HG02642 (cell line): ENCODE results near the gene ERRFI1.
"Not testable (repeated sequence)": the region's sequence is repeated elsewhere in the genome, so short reads cannot be mapped to it uniquely, and the experiment has no call there.

Experiments
- ATAC-seq: cut with Tn5 transposase; IDR thresholded peaks from one replicate; pipeline ENCODE4 v1.9.1; 2021; ENCODE audit warnings: mild to moderate bottlenecking; ENCODE audit not compliant: unreplicated experiment, poor library complexity

Gene ERRFI1

DNA sequence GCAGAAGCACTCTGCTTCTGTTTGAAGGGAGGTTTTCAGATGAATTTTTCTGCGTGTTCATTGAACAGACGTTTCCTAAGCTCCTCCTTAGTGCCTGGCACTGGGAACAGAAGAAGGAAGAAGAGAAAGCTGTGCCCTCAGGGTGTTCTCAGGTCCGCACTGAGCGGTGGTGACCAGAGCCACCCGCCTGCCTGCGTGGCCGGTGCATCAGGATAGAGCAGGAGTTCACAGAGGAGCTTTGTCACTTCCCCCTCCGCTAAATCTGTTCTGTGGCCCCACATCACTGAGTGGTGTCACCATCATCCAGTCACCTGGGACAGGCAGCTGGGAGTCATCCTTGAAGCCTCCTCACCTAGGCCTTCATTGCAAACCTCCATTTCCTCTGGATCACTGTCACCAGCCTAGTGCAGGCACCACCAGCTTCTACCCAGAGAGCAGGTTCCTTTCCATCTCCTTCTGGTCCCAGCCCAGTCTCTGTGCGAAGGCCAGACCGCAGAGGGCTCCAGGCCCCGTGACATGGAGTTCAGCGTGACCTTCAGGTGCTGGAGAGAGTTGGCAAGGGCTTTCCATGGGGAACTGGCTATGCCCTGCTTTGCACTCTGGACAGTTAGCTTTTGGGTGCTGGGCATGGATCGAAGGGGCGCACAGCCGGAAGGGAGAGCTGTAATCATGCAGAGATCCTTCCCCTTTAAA, 42.9 kb downstream of the ERRFI1 start:
- ATAC-seq, result no peak

DNA sequence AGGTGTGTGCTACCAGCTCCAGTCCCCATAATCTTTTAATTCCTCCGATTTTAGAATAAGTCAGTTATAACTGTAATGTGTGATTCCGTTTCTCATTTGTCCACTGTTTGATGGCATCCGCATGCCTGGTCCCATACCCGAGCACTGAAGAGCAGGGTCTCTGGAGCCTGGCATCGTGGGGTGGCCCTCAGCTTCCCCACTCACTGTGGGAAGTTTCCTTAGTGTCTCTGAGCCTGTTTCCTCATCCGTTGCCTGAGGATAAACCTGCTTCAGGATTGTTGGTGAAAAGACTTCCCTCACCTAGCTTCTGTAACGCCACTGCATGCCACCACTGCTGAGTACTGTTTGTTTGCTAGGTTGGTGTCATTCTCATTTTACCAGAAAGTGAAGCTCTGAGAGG, 45.1 kb downstream of the ERRFI1 start:
- ATAC-seq, result no peak

DNA sequence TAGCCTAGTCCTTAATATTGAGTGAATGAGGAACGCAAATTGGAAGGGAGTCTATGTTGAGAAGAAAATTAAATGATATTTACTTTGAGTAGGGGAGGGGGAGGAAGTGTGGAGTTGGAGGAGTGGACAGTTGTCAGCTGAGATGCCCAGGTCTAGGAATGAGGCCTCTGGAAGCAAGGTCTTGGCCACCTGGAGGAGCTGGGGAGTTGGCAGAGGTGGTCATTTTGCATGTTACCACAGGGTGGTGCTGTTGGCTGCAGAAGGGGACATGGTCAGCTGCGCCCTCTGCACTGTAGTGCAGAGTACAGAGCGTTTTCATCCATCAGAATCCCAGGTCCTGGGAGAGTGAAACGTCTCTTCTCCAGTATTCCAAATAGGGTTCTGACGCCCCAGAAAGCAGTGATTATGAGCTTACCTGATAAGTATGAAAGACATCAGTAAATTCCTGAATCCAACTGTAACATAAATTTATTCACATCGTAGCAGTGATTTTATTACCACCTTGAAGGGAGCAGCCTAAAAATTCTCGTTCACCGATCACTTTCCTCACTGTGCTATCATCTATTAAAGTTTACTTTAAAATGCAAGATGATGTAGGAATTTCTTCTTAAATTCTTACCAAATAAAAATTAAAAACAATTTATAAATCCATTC, 50.8 kb downstream of the ERRFI1 start:
- ATAC-seq, result no peak

DNA sequence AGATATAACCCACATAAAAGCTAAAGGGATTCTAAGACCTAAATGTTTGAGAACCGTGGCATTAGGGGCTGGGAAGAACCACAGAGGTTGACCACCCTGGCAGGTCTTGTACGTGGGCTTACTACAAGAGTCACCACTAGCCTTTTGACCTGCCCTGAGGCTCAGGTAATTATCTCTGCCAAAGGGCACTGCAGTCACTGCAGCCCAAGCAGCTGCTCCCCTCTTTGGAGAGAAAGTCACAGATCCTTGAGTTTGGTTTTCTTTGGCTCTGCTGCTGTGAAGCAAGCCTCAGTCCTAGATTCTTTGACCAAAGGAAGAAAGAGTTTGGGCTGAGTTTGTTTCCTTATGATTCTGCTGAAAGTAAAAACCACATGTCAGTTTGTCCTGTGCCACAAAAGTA, 53.0 kb downstream of the ERRFI1 start:
- no peak for ATAC-seq

DNA sequence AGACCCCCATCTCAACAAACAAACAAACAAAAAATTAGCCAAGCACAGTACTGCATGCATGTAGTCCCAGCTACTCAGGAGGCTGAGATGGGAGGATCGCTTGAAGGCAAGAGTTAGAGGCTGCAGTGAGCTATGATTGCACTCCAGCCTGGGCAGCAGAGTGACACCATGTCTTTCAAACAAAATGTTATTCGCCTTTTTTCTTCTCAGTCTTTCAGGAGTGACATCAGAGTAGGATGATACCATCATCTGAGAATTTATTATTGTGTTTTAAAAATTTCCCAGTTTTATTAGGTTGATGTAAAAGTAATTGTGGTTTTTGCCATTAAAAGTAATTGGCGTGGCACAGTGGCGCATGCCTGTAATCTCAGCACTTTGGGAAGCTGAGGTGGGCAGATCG, 53.8 kb downstream of the ERRFI1 start:
- ATAC-seq, result no peak

DNA sequence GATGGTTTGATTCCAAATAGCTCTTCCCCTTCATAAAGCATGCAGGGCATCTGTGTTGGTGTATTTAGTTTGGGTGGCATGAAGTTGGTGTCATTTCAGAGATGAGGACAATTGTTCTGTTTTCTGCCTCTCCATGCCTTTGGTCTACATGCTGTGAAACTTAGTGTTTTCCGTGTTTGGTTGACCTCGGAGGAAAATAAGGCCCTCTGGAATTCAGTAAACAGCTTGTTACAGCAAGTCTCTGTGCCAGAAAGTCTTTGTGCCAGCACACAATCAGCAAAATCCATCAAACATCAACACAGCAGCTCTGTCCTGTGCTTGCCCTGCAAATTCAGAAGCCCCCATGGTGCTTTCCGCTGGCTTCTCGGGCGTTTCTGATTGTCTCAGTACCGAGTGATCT, 55.1 kb downstream of the ERRFI1 start:
- no peak for ATAC-seq

DNA sequence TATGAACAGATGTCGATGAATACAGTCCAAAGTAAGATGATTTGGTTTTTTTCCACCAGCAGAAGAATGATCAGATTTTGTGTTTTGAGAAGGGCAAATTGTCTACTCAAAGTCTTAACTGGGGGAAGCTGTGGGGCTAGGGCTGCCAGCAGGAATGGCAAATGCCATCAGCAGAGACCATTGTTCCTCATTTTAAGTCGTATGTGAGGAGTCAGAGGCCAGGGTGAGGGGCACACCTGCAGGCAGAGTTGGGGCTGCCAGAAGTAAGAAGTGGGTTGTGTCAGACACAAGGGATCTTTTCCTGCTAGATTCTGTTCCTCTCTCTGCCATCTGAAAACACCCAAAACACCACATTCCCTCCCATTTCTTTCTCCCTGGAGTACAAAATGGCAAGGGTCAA, 55.9 kb downstream of the ERRFI1 start:
- no peak for ATAC-seq

DNA sequence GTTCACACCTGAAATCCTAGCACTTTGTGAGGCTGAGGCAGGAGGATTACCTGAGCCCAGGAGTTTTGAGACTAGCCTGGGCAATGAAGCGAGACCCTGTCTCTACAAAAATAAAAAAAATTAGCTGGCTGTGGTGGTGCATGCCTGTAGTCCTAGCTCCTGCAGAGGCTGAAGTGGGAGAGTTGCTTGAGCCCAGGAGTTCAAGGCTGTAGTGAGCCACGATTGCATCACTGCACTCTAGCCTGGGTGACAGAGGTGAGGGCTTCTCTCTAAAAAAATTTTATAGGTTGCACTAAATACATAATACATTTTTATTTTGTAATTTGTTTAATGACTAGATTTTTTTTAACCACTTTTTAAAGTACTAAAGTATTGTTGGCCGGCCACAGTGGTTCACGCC, 58.5 kb downstream of the ERRFI1 start:
- ATAC-seq, result no peak

DNA sequence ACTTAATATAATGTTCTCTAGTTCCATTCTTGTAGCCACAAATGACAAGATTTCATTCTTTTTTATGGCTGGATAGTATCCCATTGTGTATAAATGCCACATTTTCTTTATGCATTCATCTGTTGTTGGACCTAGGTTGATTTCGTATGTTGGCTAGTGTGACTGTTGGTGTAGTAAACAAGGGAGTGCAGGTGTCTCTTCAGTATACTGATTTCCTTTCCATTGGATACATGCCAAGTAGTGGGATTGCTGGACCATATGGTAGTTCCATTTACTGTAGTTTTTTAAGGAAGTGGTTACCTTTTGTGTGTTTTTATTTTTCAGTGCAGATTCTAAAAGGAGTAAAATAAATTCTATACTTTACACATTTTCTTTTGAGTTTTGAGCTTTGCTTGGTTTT, 58.9 kb downstream of the ERRFI1 start:
- ATAC-seq, result no peak

DNA sequence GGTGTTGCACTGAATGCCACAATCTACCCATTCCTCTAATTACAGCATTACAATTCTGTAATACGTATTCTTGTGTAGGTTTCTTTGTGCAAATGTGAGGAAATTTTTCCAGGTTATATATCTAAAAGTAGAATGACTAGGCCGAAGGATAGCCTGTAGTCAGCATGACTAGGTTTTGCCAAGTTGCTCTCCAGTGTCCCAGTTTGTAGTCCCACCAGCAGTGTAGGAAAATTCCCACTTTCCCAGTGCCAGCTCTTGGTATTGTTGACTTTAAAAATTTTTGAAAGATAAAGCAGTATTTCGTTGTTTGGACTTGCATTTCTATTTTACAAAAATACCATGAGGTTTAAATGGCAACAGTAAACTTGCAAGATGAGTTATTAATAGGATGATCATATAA, 61.6 kb downstream of the ERRFI1 start:
- ATAC-seq, result no peak

DNA sequence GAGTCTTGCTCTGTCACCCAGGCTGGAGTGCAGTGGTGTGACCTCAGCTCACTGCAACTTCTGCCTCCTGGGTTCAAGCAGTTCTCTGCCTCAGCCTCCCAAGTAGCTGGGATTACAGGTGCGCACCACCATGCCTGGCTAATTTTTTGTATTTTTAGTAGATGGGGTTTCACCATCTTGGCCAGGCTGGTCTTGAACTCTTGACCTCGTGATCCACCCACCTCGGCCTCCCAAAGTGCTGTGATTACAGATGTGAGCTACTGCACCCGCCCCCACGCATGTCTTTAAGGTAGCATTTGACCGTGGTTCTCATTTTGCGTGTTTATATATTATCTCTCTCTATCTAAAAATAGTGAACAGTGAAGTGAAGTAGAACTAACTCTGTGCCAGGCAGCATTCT, 62.3 kb downstream of the ERRFI1 start:
- ATAC-seq, result not testable (repeated sequence)

DNA sequence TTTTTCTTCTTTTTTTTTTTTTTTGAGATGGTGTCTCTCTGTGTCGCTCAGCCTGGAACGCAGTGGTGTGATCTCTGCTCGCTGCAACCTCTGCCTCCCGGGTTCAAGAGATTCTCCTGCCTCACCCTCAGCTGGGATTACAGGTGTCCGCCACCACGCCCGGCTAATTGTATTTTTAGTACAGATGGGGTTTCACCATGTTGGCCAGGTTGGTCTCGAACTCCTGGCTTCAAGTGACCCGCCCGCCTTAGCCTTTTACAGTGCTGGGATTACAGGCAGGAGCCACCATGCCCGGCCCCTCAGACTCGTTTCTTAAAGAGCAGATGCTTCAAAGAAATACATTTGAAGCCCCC, 62.8 kb downstream of the ERRFI1 start:
- ATAC-seq, result not testable (repeated sequence)

DNA sequence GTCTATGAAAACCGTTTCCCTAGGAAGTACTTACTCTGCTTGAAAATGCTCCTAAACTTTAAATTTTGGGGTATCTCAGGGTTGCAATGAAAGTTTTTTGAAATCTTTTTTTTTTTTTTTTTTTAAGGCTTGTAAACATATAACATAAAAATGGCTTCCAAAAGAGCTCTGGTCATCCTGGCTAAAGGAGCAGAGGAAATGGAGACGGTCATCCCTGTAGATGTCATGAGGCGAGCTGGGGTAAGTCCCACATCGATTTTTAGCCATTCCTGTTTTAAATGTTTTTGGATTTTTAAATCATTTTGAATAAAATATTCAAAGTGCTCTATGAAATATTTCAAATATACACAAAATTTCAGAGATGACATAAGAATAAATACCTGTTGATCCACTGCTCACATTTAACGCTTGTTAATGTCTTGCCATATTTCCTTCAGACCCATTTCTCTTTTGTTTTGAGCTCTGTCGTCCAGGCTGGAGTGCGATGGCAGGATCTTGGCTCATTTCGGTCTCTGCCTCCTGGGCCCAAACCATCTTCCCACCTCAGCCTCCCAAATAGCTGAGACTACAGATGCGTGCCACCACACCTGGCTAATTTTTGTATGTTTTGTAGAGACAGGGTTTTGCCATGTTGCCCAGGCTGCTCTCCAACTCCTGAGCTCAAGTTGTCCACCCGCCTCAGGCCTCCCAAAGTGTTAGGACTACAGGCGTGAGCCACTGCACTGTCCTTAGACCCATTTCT, 63.3 kb downstream of the ERRFI1 start:
- ATAC-seq, result no peak

DNA sequence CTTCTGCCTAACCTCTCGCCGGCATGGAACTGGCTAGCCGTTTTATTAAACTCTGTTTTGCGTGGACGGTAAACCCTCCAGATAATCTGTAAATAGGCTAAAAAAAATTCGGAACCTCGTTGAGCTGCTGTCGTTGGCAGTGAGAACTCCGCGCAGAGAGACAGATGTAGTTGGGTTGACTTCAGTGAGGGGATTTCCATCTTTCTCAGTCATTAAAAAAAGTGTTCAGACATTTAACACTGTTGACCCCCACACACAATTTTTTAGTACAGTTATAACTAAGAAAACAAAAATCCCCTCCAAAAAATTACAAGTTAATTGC, 64.1 kb downstream of the ERRFI1 start:
- peak; percentile 8 for ATAC-seq
